Mammary epithelial cell (primary cell): ENCODE results near the gene FRMD6.

Experiments used
- EZH2 ChIP-seq: IDR thresholded peaks from 2 replicates; pipeline ENCODE4 v1.6.1; 2012; ENCODE audit warnings: low read length, inconsistent platforms, borderline replicate concordance
- TF ChIP-seq, protein P1 (sequence below), 2 donors: IDR thresholded peaks in 1 of 2; conservative IDR thresholded peaks in 1 of 2; 2 replicates each; pipeline ENCODE4 v1.5.1; 2011 to 2012; ENCODE audit warnings: inconsistent platforms in 2 of 2, low read length in 2 of 2, mild to moderate bottlenecking in 2 of 2, control low read depth in 1 of 2, low read depth in 1 of 2; ENCODE audit not compliant: insufficient read depth in 1 of 2; ENCODE audit errors: extremely low read depth in 1 of 2

DNA sequence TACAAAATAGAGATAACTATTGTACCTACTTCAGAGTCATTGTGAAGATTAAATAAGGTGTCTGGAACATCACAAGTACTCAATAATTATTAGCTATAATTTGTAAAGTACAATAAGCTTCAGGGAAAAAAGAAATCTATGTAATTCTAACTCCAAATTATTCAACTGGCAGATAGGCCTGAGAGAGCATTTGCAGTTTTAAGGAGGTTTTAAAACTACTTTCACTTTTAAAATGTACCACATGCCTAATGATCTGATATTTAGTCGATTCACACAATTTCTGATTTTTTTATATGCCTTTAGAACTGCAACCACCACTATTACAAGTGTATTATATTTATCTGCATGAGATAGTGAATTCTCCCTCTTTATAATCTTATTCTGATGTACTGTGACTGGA is 24.9 kb upstream of the FRMD6 start:
- TF ChIP-seq, protein P1, sequence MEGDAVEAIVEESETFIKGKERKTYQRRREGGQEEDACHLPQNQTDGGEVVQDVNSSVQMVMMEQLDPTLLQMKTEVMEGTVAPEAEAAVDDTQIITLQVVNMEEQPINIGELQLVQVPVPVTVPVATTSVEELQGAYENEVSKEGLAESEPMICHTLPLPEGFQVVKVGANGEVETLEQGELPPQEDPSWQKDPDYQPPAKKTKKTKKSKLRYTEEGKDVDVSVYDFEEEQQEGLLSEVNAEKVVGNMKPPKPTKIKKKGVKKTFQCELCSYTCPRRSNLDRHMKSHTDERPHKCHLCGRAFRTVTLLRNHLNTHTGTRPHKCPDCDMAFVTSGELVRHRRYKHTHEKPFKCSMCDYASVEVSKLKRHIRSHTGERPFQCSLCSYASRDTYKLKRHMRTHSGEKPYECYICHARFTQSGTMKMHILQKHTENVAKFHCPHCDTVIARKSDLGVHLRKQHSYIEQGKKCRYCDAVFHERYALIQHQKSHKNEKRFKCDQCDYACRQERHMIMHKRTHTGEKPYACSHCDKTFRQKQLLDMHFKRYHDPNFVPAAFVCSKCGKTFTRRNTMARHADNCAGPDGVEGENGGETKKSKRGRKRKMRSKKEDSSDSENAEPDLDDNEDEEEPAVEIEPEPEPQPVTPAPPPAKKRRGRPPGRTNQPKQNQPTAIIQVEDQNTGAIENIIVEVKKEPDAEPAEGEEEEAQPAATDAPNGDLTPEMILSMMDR (conservative IDR thresholded peaks at IDR 0.05 in 1 of 2, IDR thresholded peaks at IDR 0.05 in 1 of 2; ENCODE audit: extremely low read depth in 1 of 2, insufficient read depth in 1 of 2, low read depth in 1 of 2, low read length in 2 of 2): no peak
- TF ChIP-seq EZH2: no peak
